K562 (cell line): ENCODE measurements around the gene PRKCSH. TPM values are rescaled to one million over a fixed set of nuclear protein-coding genes. Genes with fewer than 3 reads are reported as not detected.

Experiments used
- polyA plus RNA-seq, 8 experiments: library from polyadenylated mRNA; depleted of rRNA in 4 of 8; stranded (reverse) in 5 of 8; unstranded in 3 of 8; fragments of >200 nt; fragmentation: Nextera tagmentation in 2 of 8; fragmentation: Illumina TruSeq in 1 of 8; extraction: Ambion mirVana in 2 of 8; extraction: Trizol in 1 of 8; gene quantifications; 2 replicates each; pipeline versions ENCODE4 v1.2.1 to v1.2.3, GENCODE V29; 2011 to 2014; ENCODE audit warnings: inconsistent platforms in 1 of 8, missing spikeins in 1 of 8
- total RNA-seq, 7 experiments: library from RNA; depleted of rRNA in 6 of 7; stranded (reverse); fragments of >200 nt in 6 of 7; fragmentation: Illumina TruSeq in 2 of 7; extraction: Trizol in 2 of 7; gene quantifications; 2 replicates each; pipeline versions ENCODE4 v1.2.1 to v1.2.3, GENCODE V29; 2011 to 2021; ENCODE audit warnings: low replicate concordance in 1 of 7
- TF ChIP-seq, protein P1 (sequence below): fragments of 250-450 bp; sonication (Bioruptor Pico); IDR thresholded peaks from 2 replicates; pipeline ENCODE4 v1.5.0; 2021
- TF ChIP-seq, protein P2 (sequence below): fragments of 450-650 bp; IDR thresholded peaks from 2 replicates; pipeline ENCODE4 v1.6.1; 2016; ENCODE audit warnings: mild to moderate bottlenecking, moderate library complexity

PRKCSH gene
- total and polyA plus RNA-seq, 9 of the 15 experiments (the other 6 are each of a cell fraction or from before 2014, with no cell fraction given) = 2.3 to 297 (median 48.1) TPM

DNA sequence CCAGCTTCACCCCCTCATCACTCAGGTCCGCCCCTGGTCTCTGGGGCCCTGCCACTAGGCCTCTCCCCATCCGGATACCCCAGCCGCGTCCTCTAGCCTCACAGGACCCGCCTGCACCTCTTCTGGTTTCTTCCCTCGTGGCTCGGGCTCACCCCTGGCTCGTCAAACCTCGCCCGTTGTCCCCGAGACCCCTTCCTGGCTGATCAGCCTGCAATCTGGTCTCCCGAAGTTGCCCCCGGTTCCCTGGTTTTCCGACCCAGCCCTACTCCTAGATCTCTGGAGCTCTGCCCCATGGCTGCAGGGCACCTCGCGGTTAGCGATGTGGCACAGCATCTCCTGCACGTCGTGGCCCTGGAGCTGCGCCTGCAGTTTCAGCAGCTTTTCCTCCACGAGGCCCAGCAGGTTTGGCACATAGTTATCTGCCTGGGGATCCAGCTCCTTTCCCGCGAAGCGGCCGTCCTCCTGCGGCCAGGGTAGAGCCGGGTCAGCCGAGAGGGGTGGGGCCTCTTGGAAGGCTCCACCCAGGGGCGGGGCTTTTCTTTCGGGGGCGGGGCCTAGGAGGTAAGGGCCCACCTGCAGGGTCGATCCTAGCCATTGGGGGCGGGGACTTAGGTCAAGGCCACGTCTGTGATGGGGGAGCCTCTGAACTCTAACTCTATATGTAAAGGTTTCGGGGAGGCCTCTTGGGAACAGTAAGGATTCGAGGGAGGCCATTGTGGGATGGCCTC lies 13.9 kb upstream of the PRKCSH start (continued):
- TF ChIP-seq, protein P1, sequence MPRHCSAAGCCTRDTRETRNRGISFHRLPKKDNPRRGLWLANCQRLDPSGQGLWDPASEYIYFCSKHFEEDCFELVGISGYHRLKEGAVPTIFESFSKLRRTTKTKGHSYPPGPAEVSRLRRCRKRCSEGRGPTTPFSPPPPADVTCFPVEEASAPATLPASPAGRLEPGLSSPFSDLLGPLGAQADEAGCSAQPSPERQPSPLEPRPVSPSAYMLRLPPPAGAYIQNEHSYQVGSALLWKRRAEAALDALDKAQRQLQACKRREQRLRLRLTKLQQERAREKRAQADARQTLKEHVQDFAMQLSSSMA (CRISPR knock-in tag) = no peak
- TF ChIP-seq, protein P2, sequence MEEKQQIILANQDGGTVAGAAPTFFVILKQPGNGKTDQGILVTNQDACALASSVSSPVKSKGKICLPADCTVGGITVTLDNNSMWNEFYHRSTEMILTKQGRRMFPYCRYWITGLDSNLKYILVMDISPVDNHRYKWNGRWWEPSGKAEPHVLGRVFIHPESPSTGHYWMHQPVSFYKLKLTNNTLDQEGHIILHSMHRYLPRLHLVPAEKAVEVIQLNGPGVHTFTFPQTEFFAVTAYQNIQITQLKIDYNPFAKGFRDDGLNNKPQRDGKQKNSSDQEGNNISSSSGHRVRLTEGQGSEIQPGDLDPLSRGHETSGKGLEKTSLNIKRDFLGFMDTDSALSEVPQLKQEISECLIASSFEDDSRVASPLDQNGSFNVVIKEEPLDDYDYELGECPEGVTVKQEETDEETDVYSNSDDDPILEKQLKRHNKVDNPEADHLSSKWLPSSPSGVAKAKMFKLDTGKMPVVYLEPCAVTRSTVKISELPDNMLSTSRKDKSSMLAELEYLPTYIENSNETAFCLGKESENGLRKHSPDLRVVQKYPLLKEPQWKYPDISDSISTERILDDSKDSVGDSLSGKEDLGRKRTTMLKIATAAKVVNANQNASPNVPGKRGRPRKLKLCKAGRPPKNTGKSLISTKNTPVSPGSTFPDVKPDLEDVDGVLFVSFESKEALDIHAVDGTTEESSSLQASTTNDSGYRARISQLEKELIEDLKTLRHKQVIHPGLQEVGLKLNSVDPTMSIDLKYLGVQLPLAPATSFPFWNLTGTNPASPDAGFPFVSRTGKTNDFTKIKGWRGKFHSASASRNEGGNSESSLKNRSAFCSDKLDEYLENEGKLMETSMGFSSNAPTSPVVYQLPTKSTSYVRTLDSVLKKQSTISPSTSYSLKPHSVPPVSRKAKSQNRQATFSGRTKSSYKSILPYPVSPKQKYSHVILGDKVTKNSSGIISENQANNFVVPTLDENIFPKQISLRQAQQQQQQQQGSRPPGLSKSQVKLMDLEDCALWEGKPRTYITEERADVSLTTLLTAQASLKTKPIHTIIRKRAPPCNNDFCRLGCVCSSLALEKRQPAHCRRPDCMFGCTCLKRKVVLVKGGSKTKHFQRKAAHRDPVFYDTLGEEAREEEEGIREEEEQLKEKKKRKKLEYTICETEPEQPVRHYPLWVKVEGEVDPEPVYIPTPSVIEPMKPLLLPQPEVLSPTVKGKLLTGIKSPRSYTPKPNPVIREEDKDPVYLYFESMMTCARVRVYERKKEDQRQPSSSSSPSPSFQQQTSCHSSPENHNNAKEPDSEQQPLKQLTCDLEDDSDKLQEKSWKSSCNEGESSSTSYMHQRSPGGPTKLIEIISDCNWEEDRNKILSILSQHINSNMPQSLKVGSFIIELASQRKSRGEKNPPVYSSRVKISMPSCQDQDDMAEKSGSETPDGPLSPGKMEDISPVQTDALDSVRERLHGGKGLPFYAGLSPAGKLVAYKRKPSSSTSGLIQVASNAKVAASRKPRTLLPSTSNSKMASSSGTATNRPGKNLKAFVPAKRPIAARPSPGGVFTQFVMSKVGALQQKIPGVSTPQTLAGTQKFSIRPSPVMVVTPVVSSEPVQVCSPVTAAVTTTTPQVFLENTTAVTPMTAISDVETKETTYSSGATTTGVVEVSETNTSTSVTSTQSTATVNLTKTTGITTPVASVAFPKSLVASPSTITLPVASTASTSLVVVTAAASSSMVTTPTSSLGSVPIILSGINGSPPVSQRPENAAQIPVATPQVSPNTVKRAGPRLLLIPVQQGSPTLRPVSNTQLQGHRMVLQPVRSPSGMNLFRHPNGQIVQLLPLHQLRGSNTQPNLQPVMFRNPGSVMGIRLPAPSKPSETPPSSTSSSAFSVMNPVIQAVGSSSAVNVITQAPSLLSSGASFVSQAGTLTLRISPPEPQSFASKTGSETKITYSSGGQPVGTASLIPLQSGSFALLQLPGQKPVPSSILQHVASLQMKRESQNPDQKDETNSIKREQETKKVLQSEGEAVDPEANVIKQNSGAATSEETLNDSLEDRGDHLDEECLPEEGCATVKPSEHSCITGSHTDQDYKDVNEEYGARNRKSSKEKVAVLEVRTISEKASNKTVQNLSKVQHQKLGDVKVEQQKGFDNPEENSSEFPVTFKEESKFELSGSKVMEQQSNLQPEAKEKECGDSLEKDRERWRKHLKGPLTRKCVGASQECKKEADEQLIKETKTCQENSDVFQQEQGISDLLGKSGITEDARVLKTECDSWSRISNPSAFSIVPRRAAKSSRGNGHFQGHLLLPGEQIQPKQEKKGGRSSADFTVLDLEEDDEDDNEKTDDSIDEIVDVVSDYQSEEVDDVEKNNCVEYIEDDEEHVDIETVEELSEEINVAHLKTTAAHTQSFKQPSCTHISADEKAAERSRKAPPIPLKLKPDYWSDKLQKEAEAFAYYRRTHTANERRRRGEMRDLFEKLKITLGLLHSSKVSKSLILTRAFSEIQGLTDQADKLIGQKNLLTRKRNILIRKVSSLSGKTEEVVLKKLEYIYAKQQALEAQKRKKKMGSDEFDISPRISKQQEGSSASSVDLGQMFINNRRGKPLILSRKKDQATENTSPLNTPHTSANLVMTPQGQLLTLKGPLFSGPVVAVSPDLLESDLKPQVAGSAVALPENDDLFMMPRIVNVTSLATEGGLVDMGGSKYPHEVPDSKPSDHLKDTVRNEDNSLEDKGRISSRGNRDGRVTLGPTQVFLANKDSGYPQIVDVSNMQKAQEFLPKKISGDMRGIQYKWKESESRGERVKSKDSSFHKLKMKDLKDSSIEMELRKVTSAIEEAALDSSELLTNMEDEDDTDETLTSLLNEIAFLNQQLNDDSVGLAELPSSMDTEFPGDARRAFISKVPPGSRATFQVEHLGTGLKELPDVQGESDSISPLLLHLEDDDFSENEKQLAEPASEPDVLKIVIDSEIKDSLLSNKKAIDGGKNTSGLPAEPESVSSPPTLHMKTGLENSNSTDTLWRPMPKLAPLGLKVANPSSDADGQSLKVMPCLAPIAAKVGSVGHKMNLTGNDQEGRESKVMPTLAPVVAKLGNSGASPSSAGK = peak; percentile 35; the same call in 1 of the 2 replicates
